ENCODE results near the gene PELI3.

GRCh38 chr11:66469441-66469840 is 2.7 kb downstream of the PELI3 start:
- TF ChIP-seq CTCF (conservative IDR thresholded peaks at IDR 0.05 in 1 of 2, IDR thresholded peaks at IDR 0.05 in 1 of 2; ENCODE audit: extremely low read depth in 1 of 2, insufficient read depth in 1 of 2, low read depth in 1 of 2, low read length in 2 of 2): no peak
- TF ChIP-seq EZH2 (IDR thresholded peaks at IDR 0.05; ENCODE audit: borderline replicate concordance, low read length): no peak
